HL-60 (cell line): ENCODE data around the gene WDR93.

ENCODE experiments used
- DNase-seq, 2 experiments: peaks; one replicate each; pipeline ENCODE4 v3.0.0-alpha.2; 2010 to 2020; ENCODE audit warnings: low read depth in 1 of 2, low spot score in 1 of 2
- H3K27ac ChIP-seq: fragments of 250-450 bp; sonication (Bioruptor Pico); replicated peaks from 2 replicates; pipeline ENCODE4 v1.5.1; 2020; ENCODE audit warnings: mild to moderate bottlenecking, moderate library complexity
- H3K27me3 ChIP-seq: fragments of 250-450 bp; sonication (Bioruptor Pico); 2 replicates; pipeline ENCODE4 v1.5.1; 2021; ENCODE audit warnings: mild to moderate bottlenecking, moderate library complexity; ENCODE audit not compliant: insufficient read depth, poor library complexity, severe bottlenecking
- H3K4me3 ChIP-seq: replicated peaks from 2 replicates; pipeline ENCODE4 v1.5.1; 2011; ENCODE audit warnings: mild to moderate bottlenecking, control low read depth, low read length; ENCODE audit not compliant: insufficient read depth
- GABPA ChIP-seq: IDR thresholded peaks from 2 replicates; pipeline ENCODE4 v1.6.1; 2012; ENCODE audit warnings: low read depth
- POLR2AphosphoS5 ChIP-seq: IDR thresholded peaks from 2 replicates; pipeline ENCODE4 v1.6.1; 2012; ENCODE audit warnings: low read depth
- SPI1 ChIP-seq: IDR thresholded peaks from 2 replicates; pipeline ENCODE4 v1.6.1; 2012; ENCODE audit warnings: low read depth, mild to moderate bottlenecking, borderline replicate concordance
- TF ChIP-seq, protein P1 (sequence below): IDR thresholded peaks from one replicate; pipeline ENCODE4 v1.5.1; 2011; ENCODE audit warnings: low read length, control low read depth, inconsistent platforms; ENCODE audit not compliant: insufficient read depth
- TF ChIP-seq, protein P2 (sequence below): IDR thresholded peaks from 2 replicates; pipeline ENCODE4 v1.6.1; 2012; ENCODE audit warnings: low read depth; ENCODE audit not compliant: insufficient replicate concordance

Gene WDR93

DNA sequence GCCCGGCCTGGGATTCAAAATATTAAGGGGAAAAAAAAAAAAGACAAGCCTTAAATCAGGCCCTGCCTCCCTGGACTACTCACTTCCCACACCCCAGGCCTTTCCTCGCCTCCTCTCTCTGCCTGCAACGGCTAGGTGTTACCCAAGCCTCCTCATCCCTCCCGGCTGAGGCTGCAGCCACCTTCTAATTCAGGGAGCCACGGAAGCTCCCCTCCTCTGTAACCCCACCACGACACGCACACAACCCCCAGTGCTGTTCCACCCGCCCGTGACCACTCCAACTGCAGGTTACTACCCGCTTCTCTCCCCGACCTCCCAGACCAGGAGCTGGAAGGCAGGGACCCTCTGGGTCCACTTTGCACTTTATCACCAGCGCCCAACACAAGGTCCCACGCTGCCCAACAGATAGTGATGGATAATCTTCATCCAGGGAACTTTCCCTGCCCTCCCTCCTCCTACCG is 36.3 kb upstream of the WDR93 start:
- H3K27ac ChIP-seq = no peak overlapping the region
- no peak overlapping the region for H3K4me3 ChIP-seq
- TF ChIP-seq, protein P1, sequence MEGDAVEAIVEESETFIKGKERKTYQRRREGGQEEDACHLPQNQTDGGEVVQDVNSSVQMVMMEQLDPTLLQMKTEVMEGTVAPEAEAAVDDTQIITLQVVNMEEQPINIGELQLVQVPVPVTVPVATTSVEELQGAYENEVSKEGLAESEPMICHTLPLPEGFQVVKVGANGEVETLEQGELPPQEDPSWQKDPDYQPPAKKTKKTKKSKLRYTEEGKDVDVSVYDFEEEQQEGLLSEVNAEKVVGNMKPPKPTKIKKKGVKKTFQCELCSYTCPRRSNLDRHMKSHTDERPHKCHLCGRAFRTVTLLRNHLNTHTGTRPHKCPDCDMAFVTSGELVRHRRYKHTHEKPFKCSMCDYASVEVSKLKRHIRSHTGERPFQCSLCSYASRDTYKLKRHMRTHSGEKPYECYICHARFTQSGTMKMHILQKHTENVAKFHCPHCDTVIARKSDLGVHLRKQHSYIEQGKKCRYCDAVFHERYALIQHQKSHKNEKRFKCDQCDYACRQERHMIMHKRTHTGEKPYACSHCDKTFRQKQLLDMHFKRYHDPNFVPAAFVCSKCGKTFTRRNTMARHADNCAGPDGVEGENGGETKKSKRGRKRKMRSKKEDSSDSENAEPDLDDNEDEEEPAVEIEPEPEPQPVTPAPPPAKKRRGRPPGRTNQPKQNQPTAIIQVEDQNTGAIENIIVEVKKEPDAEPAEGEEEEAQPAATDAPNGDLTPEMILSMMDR = no peak
- no peak for TF ChIP-seq SPI1
- TF ChIP-seq, protein P2, sequence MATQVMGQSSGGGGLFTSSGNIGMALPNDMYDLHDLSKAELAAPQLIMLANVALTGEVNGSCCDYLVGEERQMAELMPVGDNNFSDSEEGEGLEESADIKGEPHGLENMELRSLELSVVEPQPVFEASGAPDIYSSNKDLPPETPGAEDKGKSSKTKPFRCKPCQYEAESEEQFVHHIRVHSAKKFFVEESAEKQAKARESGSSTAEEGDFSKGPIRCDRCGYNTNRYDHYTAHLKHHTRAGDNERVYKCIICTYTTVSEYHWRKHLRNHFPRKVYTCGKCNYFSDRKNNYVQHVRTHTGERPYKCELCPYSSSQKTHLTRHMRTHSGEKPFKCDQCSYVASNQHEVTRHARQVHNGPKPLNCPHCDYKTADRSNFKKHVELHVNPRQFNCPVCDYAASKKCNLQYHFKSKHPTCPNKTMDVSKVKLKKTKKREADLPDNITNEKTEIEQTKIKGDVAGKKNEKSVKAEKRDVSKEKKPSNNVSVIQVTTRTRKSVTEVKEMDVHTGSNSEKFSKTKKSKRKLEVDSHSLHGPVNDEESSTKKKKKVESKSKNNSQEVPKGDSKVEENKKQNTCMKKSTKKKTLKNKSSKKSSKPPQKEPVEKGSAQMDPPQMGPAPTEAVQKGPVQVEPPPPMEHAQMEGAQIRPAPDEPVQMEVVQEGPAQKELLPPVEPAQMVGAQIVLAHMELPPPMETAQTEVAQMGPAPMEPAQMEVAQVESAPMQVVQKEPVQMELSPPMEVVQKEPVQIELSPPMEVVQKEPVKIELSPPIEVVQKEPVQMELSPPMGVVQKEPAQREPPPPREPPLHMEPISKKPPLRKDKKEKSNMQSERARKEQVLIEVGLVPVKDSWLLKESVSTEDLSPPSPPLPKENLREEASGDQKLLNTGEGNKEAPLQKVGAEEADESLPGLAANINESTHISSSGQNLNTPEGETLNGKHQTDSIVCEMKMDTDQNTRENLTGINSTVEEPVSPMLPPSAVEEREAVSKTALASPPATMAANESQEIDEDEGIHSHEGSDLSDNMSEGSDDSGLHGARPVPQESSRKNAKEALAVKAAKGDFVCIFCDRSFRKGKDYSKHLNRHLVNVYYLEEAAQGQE = no peak
- no peak for TF ChIP-seq POLR2AphosphoS5
- no peak for TF ChIP-seq GABPA
- peaks cover 30% of the 10 kb centered on the region for H3K27me3 ChIP-seq
- no peak for DNase-seq

DNA sequence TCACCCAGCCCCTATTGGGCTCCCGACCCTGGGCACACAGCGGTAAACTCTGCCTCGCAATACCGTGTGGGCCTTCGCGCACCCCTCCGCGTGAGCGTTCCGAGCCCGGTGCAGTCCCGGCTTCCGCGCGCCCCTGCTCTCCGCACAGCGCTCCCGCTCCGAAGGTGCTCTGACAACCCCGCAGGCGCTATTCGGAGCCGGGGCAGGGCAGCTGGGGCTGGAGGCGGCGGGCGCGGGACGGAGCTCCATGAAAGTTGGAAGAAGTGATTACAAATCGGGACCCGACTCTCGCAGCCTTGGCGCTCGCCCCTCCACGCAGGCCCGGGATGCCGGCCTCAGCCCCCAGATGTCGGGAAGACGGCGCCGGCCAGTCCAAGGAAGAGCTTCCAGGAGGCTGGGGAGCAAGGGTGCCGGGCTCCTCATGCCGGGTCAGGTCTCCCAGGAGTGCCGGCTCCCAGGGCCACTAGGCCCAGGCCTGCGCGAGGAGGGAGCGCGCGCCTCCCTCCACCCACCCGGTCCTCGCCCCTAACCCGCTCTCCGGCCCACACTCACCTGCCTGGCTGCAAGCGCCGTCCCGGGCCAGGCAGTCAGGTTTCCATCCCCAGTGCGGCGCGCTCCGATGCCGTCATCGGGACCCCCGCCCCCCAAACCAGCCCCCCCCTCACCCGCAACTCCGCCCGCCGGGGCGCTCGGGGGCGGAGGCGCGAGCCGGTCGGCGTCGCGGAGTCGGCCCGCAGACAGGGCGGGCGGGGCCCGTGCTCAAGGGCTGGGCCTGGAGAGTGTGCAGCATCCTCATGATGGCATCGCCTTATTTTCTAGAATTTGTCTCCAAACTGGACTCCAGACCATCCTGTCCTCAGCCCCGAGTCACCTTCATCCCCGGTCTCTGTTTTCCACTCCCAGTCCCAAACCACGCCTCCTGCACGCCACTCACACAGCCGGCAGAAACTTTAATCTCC is 35.5 kb upstream of the WDR93 start, which contains the start of gene KIF7:
KIF7 (minus strand) TSS at position 621 of the 959 bp plus-strand sequence. CDS start 2,537 bp downstream, outside the sequence.
- DNase-seq = no peak
- no peak within 1 kb of the TSS for H3K27ac ChIP-seq
- no peak for TF ChIP-seq POLR2AphosphoS5
- TF ChIP-seq GABPA = no peak
- TF ChIP-seq SPI1 = no peak
- TF ChIP-seq, protein P2 = no peak
- TF ChIP-seq, protein P1 = no peak

DNA sequence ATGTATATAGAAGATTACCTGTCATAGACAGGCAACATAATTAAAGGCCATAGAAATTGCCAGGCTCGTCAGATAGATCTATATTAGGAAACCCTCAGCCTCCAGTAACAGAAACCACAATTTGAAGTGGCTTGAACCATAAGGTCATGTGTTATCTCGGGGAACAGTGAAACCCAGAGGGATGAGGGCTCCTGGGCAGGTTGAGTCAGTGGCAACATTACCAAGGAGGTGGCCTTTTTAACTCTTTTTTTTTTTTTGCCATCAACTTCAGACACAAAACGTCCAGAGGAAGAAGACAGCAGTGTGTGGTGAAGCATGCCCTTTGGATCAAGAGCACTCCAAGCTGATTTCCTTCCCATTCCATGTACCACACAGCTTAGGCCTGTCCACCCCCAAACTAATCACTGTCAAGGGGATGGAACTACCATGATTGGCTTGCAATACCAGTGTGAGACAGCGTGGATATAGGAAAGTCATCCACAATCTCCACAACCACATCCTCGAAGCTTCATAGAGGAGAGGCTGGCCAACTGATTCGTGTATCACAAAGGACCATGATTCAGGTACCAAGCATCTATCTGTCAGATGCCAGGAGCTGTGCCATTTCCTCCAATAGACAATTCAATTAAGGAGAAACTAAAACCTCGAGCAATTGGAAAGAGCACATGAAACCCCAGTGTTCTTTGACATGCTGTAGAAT is 34.3 kb upstream of the WDR93 start:
- peaks cover 30% of the 10 kb centered on the region for H3K27me3 ChIP-seq
- no peak overlapping the region for H3K27ac ChIP-seq
- TF ChIP-seq, protein P2 = no peak
- TF ChIP-seq GABPA (no peak), POLR2AphosphoS5 (no peak), SPI1 (no peak)
- TF ChIP-seq, protein P1 = no peak
- H3K4me3 ChIP-seq = no peak overlapping the region
- no peak for DNase-seq

More for the DNA sequence above, 35.5 kb upstream of the WDR93 start, which contains the start of gene KIF7:
- Histone ChIP-seq H3K27me3 (peaks cover 30% of the 10 kb centered on the region), H3K4me3 (peak within 1 kb of the TSS; percentile 19; the same call in 1 of the 2 replicates)
